LNCAP (cell line): ENCODE results near the gene SLC51B.

ENCODE experiments used
- TF ChIP-seq, protein P1 (sequence below): fragments of 450-650 bp; IDR thresholded peaks from 2 replicates; pipeline ENCODE4 v1.5.1; 2017; ENCODE audit warnings: mild to moderate bottlenecking

SLC51B gene

DNA sequence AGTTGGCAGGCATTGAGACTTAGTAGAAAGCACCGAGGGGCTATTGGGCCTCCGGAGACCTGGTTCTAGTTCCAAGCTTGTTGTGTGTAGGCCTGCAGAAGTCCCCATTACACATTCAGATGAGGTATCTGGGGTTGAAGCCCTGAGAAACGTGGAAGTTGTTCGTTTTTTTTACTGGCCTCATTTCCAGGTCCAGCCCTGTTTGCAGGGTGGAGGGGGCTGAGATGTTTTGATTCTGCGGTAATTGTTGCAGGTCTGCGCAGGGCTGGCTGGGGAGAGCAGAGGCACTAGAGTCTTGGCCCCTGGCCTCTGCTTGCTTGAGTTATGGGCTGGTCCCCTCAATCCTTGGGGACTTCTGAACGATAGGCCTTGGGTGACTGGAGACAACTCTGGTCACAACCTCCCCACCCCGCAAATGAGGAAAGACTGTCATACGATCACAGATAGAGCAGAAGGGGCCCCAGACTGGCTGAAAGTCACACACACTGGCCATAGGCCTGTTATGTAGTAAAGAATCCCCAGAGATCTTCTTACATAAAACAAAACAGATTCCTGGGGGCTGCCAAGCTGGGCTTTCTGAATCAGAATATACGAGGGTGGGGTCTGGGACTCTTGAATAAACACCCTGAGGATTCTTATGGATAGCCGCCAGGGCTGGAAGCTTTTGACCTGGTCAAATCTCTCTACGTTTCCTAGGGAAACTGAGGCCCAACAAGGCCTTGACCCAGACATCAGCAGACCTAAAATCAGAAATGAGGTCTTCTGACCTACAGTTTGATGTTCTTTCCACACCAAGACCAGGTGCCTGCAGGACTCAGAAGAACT lies 47.0 kb downstream of the SLC51B start:
- TF ChIP-seq, protein P1, sequence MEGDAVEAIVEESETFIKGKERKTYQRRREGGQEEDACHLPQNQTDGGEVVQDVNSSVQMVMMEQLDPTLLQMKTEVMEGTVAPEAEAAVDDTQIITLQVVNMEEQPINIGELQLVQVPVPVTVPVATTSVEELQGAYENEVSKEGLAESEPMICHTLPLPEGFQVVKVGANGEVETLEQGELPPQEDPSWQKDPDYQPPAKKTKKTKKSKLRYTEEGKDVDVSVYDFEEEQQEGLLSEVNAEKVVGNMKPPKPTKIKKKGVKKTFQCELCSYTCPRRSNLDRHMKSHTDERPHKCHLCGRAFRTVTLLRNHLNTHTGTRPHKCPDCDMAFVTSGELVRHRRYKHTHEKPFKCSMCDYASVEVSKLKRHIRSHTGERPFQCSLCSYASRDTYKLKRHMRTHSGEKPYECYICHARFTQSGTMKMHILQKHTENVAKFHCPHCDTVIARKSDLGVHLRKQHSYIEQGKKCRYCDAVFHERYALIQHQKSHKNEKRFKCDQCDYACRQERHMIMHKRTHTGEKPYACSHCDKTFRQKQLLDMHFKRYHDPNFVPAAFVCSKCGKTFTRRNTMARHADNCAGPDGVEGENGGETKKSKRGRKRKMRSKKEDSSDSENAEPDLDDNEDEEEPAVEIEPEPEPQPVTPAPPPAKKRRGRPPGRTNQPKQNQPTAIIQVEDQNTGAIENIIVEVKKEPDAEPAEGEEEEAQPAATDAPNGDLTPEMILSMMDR: no peak

DNA sequence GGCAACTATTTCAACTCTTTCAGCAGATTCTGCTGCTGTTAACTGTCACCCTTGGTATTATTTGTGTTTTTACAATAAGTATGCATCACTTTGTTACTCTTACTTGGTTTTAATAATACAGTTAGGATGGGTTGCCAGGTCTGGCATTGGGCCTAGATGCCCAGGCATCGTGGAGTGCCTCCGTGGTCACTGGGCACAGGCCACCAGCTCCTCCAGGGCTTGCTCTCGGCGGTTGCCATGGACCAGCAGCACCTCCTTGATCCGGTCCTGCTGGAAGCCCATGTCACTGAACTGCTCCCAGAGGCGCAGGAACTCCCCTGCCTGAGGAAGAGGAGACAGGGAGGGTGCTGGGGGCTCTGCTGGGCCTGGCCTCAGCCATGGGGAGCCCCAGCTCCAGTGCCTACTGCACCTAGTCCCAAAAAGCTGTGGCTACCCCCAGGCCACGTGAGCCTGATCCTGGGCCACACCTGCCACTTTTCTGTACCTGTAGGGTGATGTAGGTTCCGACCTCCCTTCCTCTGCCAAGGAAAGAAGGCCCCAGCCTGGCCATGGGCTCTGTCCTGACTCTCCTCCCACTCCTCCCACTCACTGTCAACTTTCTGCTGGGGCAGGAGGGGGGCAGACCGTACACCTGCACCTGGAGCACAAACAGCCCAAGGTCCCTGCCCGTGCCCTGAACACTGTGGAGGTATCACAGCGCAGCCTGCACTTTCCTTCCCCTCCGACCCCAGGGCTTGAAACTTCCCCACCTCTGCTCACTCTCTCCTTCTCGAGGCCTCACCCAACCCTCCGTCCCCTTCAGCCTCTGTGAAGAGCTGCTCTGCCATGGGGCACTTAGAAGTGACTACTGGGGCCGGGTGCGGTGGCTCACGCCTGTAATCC lies 48.0 kb downstream of the SLC51B start:
- TF ChIP-seq, protein P1: no peak

DNA sequence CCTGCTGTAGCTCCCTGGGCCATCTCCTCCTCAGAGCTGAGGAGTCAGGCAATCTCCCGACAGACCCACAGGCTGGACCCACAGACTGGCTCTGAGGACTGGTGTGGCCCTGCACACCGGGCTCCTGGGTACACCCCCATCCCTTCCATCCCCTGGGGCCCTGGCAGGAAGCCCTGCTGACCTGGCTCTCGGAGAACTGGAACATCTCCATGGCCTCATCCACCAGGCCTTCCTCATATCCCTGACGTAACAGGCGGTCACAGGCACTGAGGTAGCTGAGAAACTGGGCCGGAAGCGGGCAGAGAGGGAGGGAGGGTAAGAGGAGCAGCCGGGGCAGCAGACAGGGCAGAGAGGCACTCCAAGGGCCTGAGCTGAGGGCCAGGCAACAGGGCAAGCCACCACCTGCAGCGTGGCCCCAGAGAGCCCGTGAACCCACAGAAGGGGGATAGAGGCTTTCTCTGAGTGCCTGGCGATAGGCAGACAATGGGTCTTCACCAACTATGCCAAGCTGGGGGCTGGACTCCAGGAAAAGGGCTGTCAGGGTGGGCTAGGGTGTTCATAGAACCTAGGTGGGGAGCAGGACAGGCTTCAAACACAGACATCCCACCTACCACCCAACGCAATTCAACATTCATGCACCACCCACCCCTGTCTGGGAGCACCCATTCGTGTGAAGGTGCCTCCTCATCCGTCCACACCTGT lies 49.3 kb downstream of the SLC51B start:
- TF ChIP-seq, protein P1: no peak

DNA sequence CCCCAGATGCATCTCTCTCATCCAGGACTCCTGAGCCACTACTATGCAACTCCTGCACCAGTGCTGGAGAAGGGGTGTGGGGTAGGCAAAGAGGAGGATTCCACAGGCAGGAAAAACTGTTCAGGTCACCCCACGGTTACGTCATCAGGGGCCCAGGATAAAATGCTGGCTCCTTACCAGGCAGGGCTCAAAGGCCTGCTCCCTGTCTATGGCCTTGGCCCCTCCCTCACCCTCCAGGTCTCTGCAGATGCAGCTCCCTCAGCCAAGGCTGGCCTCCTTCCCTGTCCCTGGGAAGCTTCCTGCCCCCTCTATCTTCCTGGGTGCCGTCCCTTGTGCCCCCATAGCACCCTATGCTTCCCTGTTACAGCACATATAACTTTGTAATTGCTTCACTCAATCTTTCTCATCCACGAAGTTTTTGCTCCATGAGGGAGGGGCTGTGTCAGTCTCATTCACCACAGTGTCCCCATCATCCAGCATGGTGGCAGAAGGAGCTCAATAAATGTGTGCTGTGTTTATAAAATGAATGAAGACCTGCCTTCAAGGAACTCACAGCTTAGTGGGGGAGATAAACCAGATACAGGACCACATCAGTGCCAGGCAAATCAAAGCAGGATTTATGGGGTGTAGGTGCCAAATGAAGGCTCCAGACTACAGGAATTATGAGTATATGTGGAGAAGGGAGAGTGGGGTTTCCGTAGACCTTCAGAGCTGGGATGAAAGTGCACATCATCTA lies 50.0 kb downstream of the SLC51B start:
- TF ChIP-seq, protein P1: no peak

DNA sequence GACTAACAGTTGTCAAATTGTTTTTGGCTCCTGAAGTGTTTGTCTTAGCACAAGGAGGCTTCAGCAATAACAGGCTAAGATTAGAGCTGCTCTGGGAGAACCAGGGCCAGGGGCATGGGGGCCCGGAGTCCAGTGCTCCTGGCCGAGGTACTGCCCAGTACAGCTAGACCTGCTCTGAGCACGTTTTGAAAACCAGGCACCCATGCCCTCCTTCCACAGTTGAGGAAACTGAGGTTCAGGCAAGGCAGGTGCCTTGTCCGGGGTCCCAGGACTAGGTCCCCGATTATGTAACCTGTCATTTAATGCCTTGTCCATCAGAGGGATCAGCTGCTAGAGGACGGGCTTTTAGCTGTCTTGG lies 50.5 kb downstream of the SLC51B start:
- TF ChIP-seq, protein P1: no peak

DNA sequence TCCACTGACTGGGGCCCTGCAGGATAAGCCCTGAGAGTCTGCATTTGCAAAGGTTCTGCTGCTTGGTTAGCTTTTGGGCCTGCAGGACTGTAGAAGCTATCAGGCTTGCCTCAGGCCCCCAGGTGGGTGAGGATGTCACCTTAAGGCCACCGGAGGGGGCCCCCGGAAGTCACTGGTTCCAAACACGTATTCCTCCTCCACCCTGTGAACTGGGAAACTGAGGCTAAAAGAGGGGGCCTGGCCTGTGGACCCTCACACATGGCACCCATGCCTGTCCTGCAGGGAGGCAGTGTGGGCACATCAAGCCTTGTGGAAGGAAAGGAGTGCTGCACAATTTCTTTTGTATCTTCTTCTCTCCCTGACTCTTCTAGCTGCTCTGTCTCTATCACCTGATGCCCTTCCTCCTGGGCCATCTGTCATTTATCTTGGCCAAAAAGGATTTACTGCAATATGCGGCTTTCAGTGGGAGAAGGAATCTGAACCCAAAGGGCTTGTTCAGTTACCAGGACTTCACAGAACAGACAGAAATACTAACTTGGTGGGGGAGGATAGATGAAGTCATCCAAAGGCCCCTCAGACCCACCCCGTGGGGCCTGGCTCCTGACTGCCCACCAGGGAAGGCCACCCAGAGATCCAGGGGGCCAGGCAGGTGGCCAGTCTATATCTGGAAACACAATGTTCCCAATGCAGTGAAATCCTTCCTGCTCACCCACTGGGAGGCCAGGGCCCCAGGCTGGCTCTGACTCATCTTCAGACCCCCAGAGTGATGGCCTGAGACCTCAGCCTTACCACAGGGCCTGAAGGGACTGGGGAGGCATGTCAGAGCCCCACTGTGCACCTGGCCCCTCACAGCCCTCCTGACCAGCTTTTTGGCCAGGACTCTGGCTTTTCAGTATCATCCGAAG lies 51.5 kb downstream of the SLC51B start:
- TF ChIP-seq, protein P1: no peak
